ENCODE results near the gene SLX4IP.

SLX4IP gene

GRCh38 chr20:10524643-10525042 is 89.5 kb downstream of the SLX4IP start:
- no peak overlapping the region for H3K4me3 ChIP-seq (ENCODE audit: low read length)
- H3K4me2 ChIP-seq (ENCODE audit: low read length) = no peak overlapping the region
- H3K4ac ChIP-seq (ENCODE audit: low read depth, low read length) = no peak overlapping the region
- H3K4me1 ChIP-seq (ENCODE audit: control insufficient read depth, low read depth, low read length) = peaks cover 14% of the 10 kb centered on the region
- H3K36me3 ChIP-seq (ENCODE audit: control insufficient read depth, insufficient read depth, low read length) = no peaks in the 10 kb centered on the region
- H2BK5ac ChIP-seq (ENCODE audit: low read length) = no peak overlapping the region
- no peak overlapping the region for H3K27ac ChIP-seq (ENCODE audit: low read depth, low read length)
- no peaks in the 10 kb centered on the region for H3K27me3 ChIP-seq (ENCODE audit: insufficient read depth, low read length, poor library complexity)
- H2BK120ac ChIP-seq (ENCODE audit: low read depth, low read length) = no peak overlapping the region
- H3K79me1 ChIP-seq (ENCODE audit: low read length) = peaks cover 4% of the 10 kb centered on the region
- WGBS (ENCODE audit: extremely low coverage, insufficient coverage, low lambda C conversion rate) = no CpG with 5 or more reads among the region's 4 CpGs
- peak; percentile 63 for DNase-seq
- H3K9ac ChIP-seq (ENCODE audit: low read length) = no peak overlapping the region
- no peak overlapping the region for H3K23ac ChIP-seq (ENCODE audit: low read length)
- no peak overlapping the region for H3K18ac ChIP-seq (ENCODE audit: low read length)
- no peak overlapping the region for H2AK5ac ChIP-seq (ENCODE audit: low read length)
- no peak overlapping the region for H3K56ac ChIP-seq (ENCODE audit: low read length)
- H4K5ac ChIP-seq (ENCODE audit: low read length) = no peak overlapping the region
- no peak overlapping the region for H2BK15ac ChIP-seq (replicated peaks; ENCODE audit: low read depth)
- H4K8ac ChIP-seq (ENCODE audit: low read depth, low read length) = no peak overlapping the region
- H3K79me2 ChIP-seq (ENCODE audit: control insufficient read depth, insufficient read depth, low read length) = no peaks in the 10 kb centered on the region

- WGBS (ENCODE audit: extremely low coverage, insufficient coverage, low lambda C conversion rate) = no CpG with 5 or more reads among the region's 3 CpGs
Observed at GRCh38 chr20:10527781-10528180, 92.7 kb downstream of the SLX4IP start.

GRCh38 chr20:10530883-10531282 is 95.8 kb downstream of the SLX4IP start:
- H4K5ac ChIP-seq (ENCODE audit: low read length) = no peak overlapping the region
- peaks cover under 1% of the 10 kb centered on the region for H3K4me1 ChIP-seq (ENCODE audit: control insufficient read depth, low read depth, low read length)
- H3K27me3 ChIP-seq (ENCODE audit: insufficient read depth, low read length, poor library complexity) = no peaks in the 10 kb centered on the region
- no peak overlapping the region for H2BK5ac ChIP-seq (ENCODE audit: low read length)
- WGBS (ENCODE audit: extremely low coverage, insufficient coverage, low lambda C conversion rate) = no CpG with 5 or more reads among the region's 2 CpGs
- H2AK5ac ChIP-seq (ENCODE audit: low read length) = no peak overlapping the region
- H3K36me3 ChIP-seq (ENCODE audit: control insufficient read depth, insufficient read depth, low read length) = no peaks in the 10 kb centered on the region
- no peaks in the 10 kb centered on the region for H3K79me2 ChIP-seq (ENCODE audit: control insufficient read depth, insufficient read depth, low read length)
- no peak overlapping the region for H3K27ac ChIP-seq (ENCODE audit: low read depth, low read length)
- no peak overlapping the region for H2BK120ac ChIP-seq (ENCODE audit: low read depth, low read length)
- H3K56ac ChIP-seq (ENCODE audit: low read length) = no peak overlapping the region
- H4K8ac ChIP-seq (ENCODE audit: low read depth, low read length) = no peak overlapping the region
- no peak overlapping the region for H3K4ac ChIP-seq (ENCODE audit: low read depth, low read length)
- no peak for DNase-seq
- no peak overlapping the region for H3K23ac ChIP-seq (ENCODE audit: low read length)
- no peaks in the 10 kb centered on the region for H3K79me1 ChIP-seq (ENCODE audit: low read length)
- no peak overlapping the region for H3K4me3 ChIP-seq (ENCODE audit: low read length)
- no peak overlapping the region for H3K4me2 ChIP-seq (ENCODE audit: low read length)
- H2BK15ac ChIP-seq (replicated peaks; ENCODE audit: low read depth) = no peak overlapping the region
- H3K9ac ChIP-seq (ENCODE audit: low read length) = no peak overlapping the region
- no peak overlapping the region for H3K18ac ChIP-seq (ENCODE audit: low read length)

More at GRCh38 chr20:10527781-10528180, 92.7 kb downstream of the SLX4IP start:
- Histone ChIP-seq H3K4me2 (ENCODE audit: low read length) (no peak overlapping the region), H3K23ac (ENCODE audit: low read length) (no peak overlapping the region), H2BK15ac (replicated peaks; ENCODE audit: low read depth) (no peak overlapping the region), H2BK120ac (ENCODE audit: low read depth, low read length) (no peak overlapping the region), H3K4me3 (ENCODE audit: low read length) (no peak overlapping the region), H3K9ac (ENCODE audit: low read length) (no peak overlapping the region), H3K56ac (ENCODE audit: low read length) (no peak overlapping the region), H2AK5ac (ENCODE audit: low read length) (no peak overlapping the region), H3K18ac (ENCODE audit: low read length) (no peak overlapping the region), H3K79me2 (ENCODE audit: control insufficient read depth, insufficient read depth, low read length) (no peaks in the 10 kb centered on the region), H3K4me1 (ENCODE audit: control insufficient read depth, low read depth, low read length) (peaks cover 7% of the 10 kb centered on the region), H2BK5ac (ENCODE audit: low read length) (no peak overlapping the region), H3K27ac (ENCODE audit: low read depth, low read length) (no peak overlapping the region), H3K36me3 (ENCODE audit: control insufficient read depth, insufficient read depth, low read length) (no peaks in the 10 kb centered on the region), H4K8ac (ENCODE audit: low read depth, low read length) (no peak overlapping the region), H3K79me1 (ENCODE audit: low read length) (peaks cover 2% of the 10 kb centered on the region), H4K5ac (ENCODE audit: low read length) (no peak overlapping the region), H3K4ac (ENCODE audit: low read depth, low read length) (no peak overlapping the region), H3K27me3 (ENCODE audit: insufficient read depth, low read length, poor library complexity) (no peaks in the 10 kb centered on the region)
- DNase-seq = no peak

- Histone ChIP-seq H3K4ac (ENCODE audit: low read depth, low read length) (no peak overlapping the region), H2BK5ac (ENCODE audit: low read length) (no peak overlapping the region), H2BK15ac (replicated peaks; ENCODE audit: low read depth) (no peak overlapping the region), H3K23ac (ENCODE audit: low read length) (no peak overlapping the region), H3K18ac (ENCODE audit: low read length) (no peak overlapping the region), H2BK120ac (ENCODE audit: low read depth, low read length) (no peak overlapping the region), H3K9ac (ENCODE audit: low read length) (no peak overlapping the region), H3K27me3 (ENCODE audit: insufficient read depth, low read length, poor library complexity) (no peaks in the 10 kb centered on the region), H3K79me2 (ENCODE audit: control insufficient read depth, insufficient read depth, low read length) (no peaks in the 10 kb centered on the region), H3K4me3 (ENCODE audit: low read length) (no peak overlapping the region), H4K8ac (ENCODE audit: low read depth, low read length) (no peak overlapping the region), H3K4me1 (ENCODE audit: control insufficient read depth, low read depth, low read length) (no peaks in the 10 kb centered on the region), H2AK5ac (ENCODE audit: low read length) (no peak overlapping the region), H4K5ac (ENCODE audit: low read length) (no peak overlapping the region), H3K56ac (ENCODE audit: low read length) (no peak overlapping the region), H3K4me2 (ENCODE audit: low read length) (no peak overlapping the region), H3K27ac (ENCODE audit: low read depth, low read length) (no peak overlapping the region), H3K36me3 (ENCODE audit: control insufficient read depth, insufficient read depth, low read length) (no peaks in the 10 kb centered on the region), H3K79me1 (ENCODE audit: low read length) (no peaks in the 10 kb centered on the region)
- DNase-seq = no peak
- WGBS (ENCODE audit: extremely low coverage, insufficient coverage, low lambda C conversion rate) = no CpG with 5 or more reads among the region's 3 CpGs
Observed at GRCh38 chr20:10531848-10532247, 96.7 kb downstream of the SLX4IP start.

GRCh38 chr20:10532361-10532760 is 97.3 kb downstream of the SLX4IP start:
- Histone ChIP-seq H3K56ac (ENCODE audit: low read length) (no peak overlapping the region), H3K4me2 (ENCODE audit: low read length) (no peak overlapping the region), H2BK5ac (ENCODE audit: low read length) (no peak overlapping the region), H3K36me3 (ENCODE audit: control insufficient read depth, insufficient read depth, low read length) (no peaks in the 10 kb centered on the region), H3K79me2 (ENCODE audit: control insufficient read depth, insufficient read depth, low read length) (no peaks in the 10 kb centered on the region), H3K4me3 (ENCODE audit: low read length) (no peak overlapping the region), H2AK5ac (ENCODE audit: low read length) (no peak overlapping the region), H3K18ac (ENCODE audit: low read length) (no peak overlapping the region), H4K8ac (ENCODE audit: low read depth, low read length) (no peak overlapping the region), H3K4me1 (ENCODE audit: control insufficient read depth, low read depth, low read length) (no peaks in the 10 kb centered on the region), H3K27me3 (ENCODE audit: insufficient read depth, low read length, poor library complexity) (no peaks in the 10 kb centered on the region), H2BK15ac (replicated peaks; ENCODE audit: low read depth) (no peak overlapping the region), H3K9ac (ENCODE audit: low read length) (no peak overlapping the region), H3K23ac (ENCODE audit: low read length) (no peak overlapping the region), H3K4ac (ENCODE audit: low read depth, low read length) (no peak overlapping the region), H3K27ac (ENCODE audit: low read depth, low read length) (no peak overlapping the region), H3K79me1 (ENCODE audit: low read length) (no peaks in the 10 kb centered on the region), H4K5ac (ENCODE audit: low read length) (no peak overlapping the region), H2BK120ac (ENCODE audit: low read depth, low read length) (no peak overlapping the region)
- no CpG with 5 or more reads among the region's 3 CpGs for WGBS (ENCODE audit: extremely low coverage, insufficient coverage, low lambda C conversion rate)
- no peak for DNase-seq

GRCh38 chr20:10536531-10536930 is 101.4 kb downstream of the SLX4IP start:
- H2AK5ac ChIP-seq (ENCODE audit: low read length) = no peak overlapping the region
- no peak overlapping the region for H3K56ac ChIP-seq (ENCODE audit: low read length)
- no peak overlapping the region for H2BK120ac ChIP-seq (ENCODE audit: low read depth, low read length)
- H3K23ac ChIP-seq (ENCODE audit: low read length) = no peak overlapping the region
- no peaks in the 10 kb centered on the region for H3K4me1 ChIP-seq (ENCODE audit: control insufficient read depth, low read depth, low read length)
- no peak overlapping the region for H3K4me3 ChIP-seq (ENCODE audit: low read length)
- no peak overlapping the region for H4K8ac ChIP-seq (ENCODE audit: low read depth, low read length)
- H3K79me2 ChIP-seq (ENCODE audit: control insufficient read depth, insufficient read depth, low read length) = no peaks in the 10 kb centered on the region
- H3K36me3 ChIP-seq (ENCODE audit: control insufficient read depth, insufficient read depth, low read length) = no peaks in the 10 kb centered on the region
- H3K4me2 ChIP-seq (ENCODE audit: low read length) = no peak overlapping the region
- H3K27me3 ChIP-seq (ENCODE audit: insufficient read depth, low read length, poor library complexity) = no peaks in the 10 kb centered on the region
- WGBS (ENCODE audit: extremely low coverage, insufficient coverage, low lambda C conversion rate) = no CpG with 5 or more reads among the region's 4 CpGs
- H3K79me1 ChIP-seq (ENCODE audit: low read length) = no peaks in the 10 kb centered on the region
- no peak overlapping the region for H3K4ac ChIP-seq (ENCODE audit: low read depth, low read length)
- H3K9ac ChIP-seq (ENCODE audit: low read length) = no peak overlapping the region
- H2BK5ac ChIP-seq (ENCODE audit: low read length) = no peak overlapping the region
- no peak overlapping the region for H4K5ac ChIP-seq (ENCODE audit: low read length)
- no peak overlapping the region for H2BK15ac ChIP-seq (replicated peaks; ENCODE audit: low read depth)
- no peak overlapping the region for H3K18ac ChIP-seq (ENCODE audit: low read length)
- no peak overlapping the region for H3K27ac ChIP-seq (ENCODE audit: low read depth, low read length)
- DNase-seq = peak; percentile 60
